Type B pancreatic cell (in vitro differentiated cells): ENCODE data around the gene CHN1. TPM values are rescaled to one million over a fixed set of nuclear protein-coding genes. Genes with fewer than 3 reads are reported as not detected.

Experiments used
- DNase-seq: peaks from one replicate; pipeline ENCODE4 v3.0.0; 2021; ENCODE audit warnings: mixed read lengths; ENCODE audit not compliant: unreplicated experiment; ENCODE audit errors: extremely low spot score
- H3K27ac Mint-ChIP-seq: 2 replicates; pipeline ENCODE4 v1.8.0; 2021; ENCODE audit warnings: mild to moderate bottlenecking, mixed read lengths
- H3K27me3 Mint-ChIP-seq: 2 replicates; pipeline ENCODE4 v1.8.0; 2021; ENCODE audit warnings: mixed read lengths
- H3K36me3 Mint-ChIP-seq: 2 replicates; pipeline ENCODE4 v1.8.0; 2021; ENCODE audit warnings: mixed read lengths
- H3K4me1 Mint-ChIP-seq: one replicate; pipeline ENCODE4 v1.8.0; 2021; ENCODE audit warnings: mixed read lengths; ENCODE audit not compliant: unreplicated experiment
- H3K4me3 Mint-ChIP-seq: 2 replicates; pipeline ENCODE4 v1.8.0; 2021; ENCODE audit warnings: mild to moderate bottlenecking, mixed read lengths
- H3K9me3 Mint-ChIP-seq: 2 replicates; pipeline ENCODE4 v1.8.0; 2021; ENCODE audit warnings: mixed read lengths
- CTCF ChIP-seq: fragments of 200-600 bp; sonication (generic); conservative IDR thresholded peaks from 2 replicates; pipeline ENCODE4 v1.5.0; 2021; ENCODE audit warnings: antibody characterized with exemption, mild to moderate bottlenecking
- total RNA-seq: library from RNA; stranded (reverse); gene quantifications from 2 replicates; pipeline ENCODE4 v1.2.1, GENCODE V29; 2021; ENCODE audit warnings: low replicate concordance

The CHN1 gene
- total RNA-seq, 1 donor from 2014 or later: 24.0 TPM

- H3K27ac Mint-ChIP-seq: no peak overlapping the region
- no peak for TF ChIP-seq CTCF
- H3K4me3 Mint-ChIP-seq: no peak overlapping the region
- DNase-seq: no peak
- H3K27me3 Mint-ChIP-seq: peaks cover 7% of the 10 kb centered on the region
- no peaks in the 10 kb centered on the region for H3K36me3 Mint-ChIP-seq
- H3K4me1 Mint-ChIP-seq: peaks cover 8% of the 10 kb centered on the region
- H3K9me3 Mint-ChIP-seq: no peaks in the 10 kb centered on the region
Observed at GRCh38 chr2:175011505-175011904, 6.3 kb upstream of the CHN1 start.

GRCh38 chr2:175010848-175011254 is 5.7 kb upstream of the CHN1 start:
- Mint-ChIP-seq H3K4me1 (peaks cover 12% of the 10 kb centered on the region), H3K36me3 (no peaks in the 10 kb centered on the region), H3K27ac (no peak overlapping the region), H3K9me3 (no peaks in the 10 kb centered on the region), H3K27me3 (peaks cover 7% of the 10 kb centered on the region), H3K4me3 (no peak overlapping the region)
- no peak for DNase-seq
- TF ChIP-seq CTCF: no peak

- TF ChIP-seq CTCF: peak; percentile 23
- Mint-ChIP-seq H3K27me3 (peaks cover 7% of the 10 kb centered on the region), H3K9me3 (no peaks in the 10 kb centered on the region), H3K36me3 (no peaks in the 10 kb centered on the region), H3K27ac (no peak overlapping the region), H3K4me3 (no peak overlapping the region), H3K4me1 (peaks cover 13% of the 10 kb centered on the region)
- no peak for DNase-seq
Observed at GRCh38 chr2:175009917-175010621, 4.9 kb upstream of the CHN1 start.

GRCh38 chr2:175008801-175009495 is 3.8 kb upstream of the CHN1 start:
- no peak for DNase-seq
- Mint-ChIP-seq H3K27me3 (peaks cover 7% of the 10 kb centered on the region), H3K9me3 (no peaks in the 10 kb centered on the region), H3K36me3 (no peaks in the 10 kb centered on the region), H3K27ac (no peak overlapping the region), H3K4me1 (peaks cover 13% of the 10 kb centered on the region), H3K4me3 (no peak overlapping the region)
- TF ChIP-seq CTCF: no peak

GRCh38 chr2:175008009-175008408 is 2.8 kb upstream of the CHN1 start:
- H3K4me3 Mint-ChIP-seq: no peak overlapping the region
- no peaks in the 10 kb centered on the region for H3K36me3 Mint-ChIP-seq
- H3K27ac Mint-ChIP-seq: no peak overlapping the region
- no peak for DNase-seq
- TF ChIP-seq CTCF: no peak
- peaks cover 7% of the 10 kb centered on the region for H3K27me3 Mint-ChIP-seq
- H3K4me1 Mint-ChIP-seq: peaks cover 17% of the 10 kb centered on the region
- H3K9me3 Mint-ChIP-seq: no peaks in the 10 kb centered on the region
